KOPT-K1 (cell line): ENCODE measurements around the gene CHD9.

Experiments used
- H3K27ac ChIP-seq: fragments of 200-600 bp; sonication (generic); 2 replicates; pipeline ENCODE4 v1.5.1; 2016; ENCODE audit warnings: antibody characterized with exemption, mild to moderate bottlenecking, low read depth, low read length; ENCODE audit not compliant: poor library complexity, severe bottlenecking
- H3K36me3 ChIP-seq: fragments of 200-600 bp; sonication (generic); 2 replicates; pipeline ENCODE4 v1.5.1; 2017; ENCODE audit warnings: antibody characterized with exemption, mild to moderate bottlenecking, low read length, moderate library complexity; ENCODE audit not compliant: insufficient read depth
- H3K9me3 ChIP-seq: fragments of 200-600 bp; sonication (generic); 2 replicates; pipeline ENCODE4 v1.5.1; 2017; ENCODE audit warnings: antibody characterized with exemption, low read length, mild to moderate bottlenecking; ENCODE audit not compliant: insufficient read depth, poor library complexity, severe bottlenecking

Gene CHD9

GRCh38 chr16:53078247-53078646 is 23.5 kb downstream of the CHD9 start:
- no peak overlapping the region for H3K27ac ChIP-seq
- no peaks in the 10 kb centered on the region; the same call in 1 of the 2 replicates for H3K36me3 ChIP-seq
- H3K9me3 ChIP-seq = peaks cover 28% of the 10 kb centered on the region

DNA sequence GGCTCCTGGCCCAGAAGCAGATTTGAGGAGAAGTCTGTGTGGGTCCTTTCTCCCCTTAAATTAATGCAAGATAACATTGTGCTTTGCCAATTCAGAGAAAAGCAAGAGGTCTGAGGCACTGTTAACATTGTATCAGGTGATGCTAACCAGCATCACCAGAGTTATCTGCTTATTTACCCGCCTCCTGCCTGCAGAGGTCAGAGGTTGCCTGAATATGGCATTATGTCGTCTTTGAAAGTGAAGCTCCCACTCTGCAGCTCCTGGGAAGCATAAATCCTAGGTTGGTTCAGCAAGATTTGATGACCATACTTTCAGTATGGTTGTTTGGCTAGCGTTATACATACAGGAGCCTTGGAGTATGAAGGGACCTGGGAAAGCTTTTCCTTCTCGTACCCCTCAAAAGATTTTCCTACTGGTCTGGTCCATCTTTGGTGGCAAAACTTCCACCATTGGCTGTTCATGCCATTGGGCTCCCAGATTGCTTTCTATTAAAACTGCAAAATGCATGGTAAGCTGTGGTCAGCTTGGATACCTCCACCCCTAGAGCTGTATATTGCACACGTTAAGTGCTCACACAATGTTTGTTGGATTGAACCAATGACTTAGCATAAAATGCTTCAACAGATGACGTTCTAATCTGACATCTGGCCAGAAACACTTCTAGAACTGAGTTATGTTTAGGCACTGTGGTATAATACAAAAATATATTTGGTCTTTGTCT is 24.1 kb downstream of the CHD9 start:
- H3K27ac ChIP-seq = no peak overlapping the region
- peaks cover 1% of the 10 kb centered on the region; the same call in 1 of the 2 replicates for H3K36me3 ChIP-seq
- peaks cover 21% of the 10 kb centered on the region for H3K9me3 ChIP-seq

DNA sequence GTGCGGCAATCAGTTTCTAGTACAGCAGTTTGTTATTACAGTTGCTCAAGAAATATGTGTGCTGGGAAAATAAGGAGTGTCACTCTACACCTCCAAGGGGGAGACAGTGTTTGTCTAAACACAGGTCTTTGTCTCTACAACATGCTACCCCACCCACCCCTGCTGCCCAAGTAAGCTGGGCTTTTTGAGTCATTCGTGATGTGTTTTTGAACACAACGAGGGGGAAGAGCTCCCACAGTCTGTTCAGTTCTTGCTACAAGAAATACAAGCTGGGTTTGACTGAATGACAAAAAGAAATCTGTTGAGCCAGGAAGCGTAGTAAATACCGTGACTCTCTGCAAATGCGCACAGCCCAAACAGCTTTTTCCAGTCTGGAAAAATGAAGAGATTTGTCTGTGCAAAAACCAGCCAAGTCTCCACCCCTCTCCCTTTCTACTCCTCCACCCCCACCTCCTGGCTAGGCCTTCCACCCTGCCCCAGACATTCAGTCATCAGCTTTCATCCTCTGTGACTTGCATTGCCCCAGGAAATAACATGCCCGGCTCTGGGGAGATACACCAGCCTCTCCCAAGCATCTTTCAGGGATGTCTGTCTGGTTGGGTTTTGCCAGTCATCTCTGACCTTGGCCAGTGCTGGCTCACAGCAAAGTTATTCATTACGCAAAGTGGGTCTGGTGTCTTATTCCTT is 25.7 kb downstream of the CHD9 start:
- peaks cover 5% of the 10 kb centered on the region for H3K9me3 ChIP-seq
- no peak overlapping the region for H3K27ac ChIP-seq

GRCh38 chr16:53081032-53081424 is 26.2 kb downstream of the CHD9 start:
- Histone ChIP-seq H3K9me3 (no peaks in the 10 kb centered on the region), H3K27ac (no peak overlapping the region), H3K36me3 (peaks cover 11% of the 10 kb centered on the region; the same call in 1 of the 2 replicates)

More for the DNA sequence above, 25.7 kb downstream of the CHD9 start:
- H3K36me3 ChIP-seq = peaks cover 11% of the 10 kb centered on the region; the same call in 1 of the 2 replicates

DNA sequence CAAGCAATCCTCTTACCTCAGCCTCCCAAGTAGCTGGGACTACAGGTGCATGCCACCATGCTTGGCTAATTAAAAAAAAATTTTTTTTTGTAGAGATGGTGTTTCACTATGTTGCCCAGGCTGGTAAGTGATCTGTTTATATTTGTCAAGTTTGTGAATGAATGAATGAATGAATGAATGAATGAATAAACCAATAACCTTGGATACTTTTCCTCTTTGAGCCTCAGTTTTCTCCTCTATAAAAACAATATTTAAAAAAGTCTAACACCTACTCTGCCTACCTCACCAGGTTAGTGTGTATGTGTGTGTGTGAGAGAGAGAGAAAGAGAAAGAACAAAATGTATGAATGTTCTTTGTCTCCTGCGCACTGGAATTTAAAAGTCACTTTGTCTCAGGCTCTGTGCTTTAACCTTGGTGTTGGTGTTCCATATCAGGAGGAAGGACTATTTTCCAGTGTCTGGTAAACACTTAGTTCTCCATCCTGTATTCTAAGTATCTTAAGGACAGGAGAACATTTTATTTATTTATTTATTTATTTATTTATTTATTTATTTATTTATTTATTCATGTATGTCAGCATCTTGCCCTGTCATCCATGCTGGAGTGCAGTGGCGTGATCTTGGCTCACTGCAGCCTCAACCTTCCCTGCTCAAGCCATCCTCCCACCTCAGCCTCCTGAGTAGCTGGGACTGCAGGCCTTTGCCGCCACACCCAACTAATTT is 27.1 kb downstream of the CHD9 start:
- Histone ChIP-seq H3K27ac (no peak overlapping the region), H3K36me3 (peaks cover 11% of the 10 kb centered on the region; the same call in 1 of the 2 replicates), H3K9me3 (no peaks in the 10 kb centered on the region)

DNA sequence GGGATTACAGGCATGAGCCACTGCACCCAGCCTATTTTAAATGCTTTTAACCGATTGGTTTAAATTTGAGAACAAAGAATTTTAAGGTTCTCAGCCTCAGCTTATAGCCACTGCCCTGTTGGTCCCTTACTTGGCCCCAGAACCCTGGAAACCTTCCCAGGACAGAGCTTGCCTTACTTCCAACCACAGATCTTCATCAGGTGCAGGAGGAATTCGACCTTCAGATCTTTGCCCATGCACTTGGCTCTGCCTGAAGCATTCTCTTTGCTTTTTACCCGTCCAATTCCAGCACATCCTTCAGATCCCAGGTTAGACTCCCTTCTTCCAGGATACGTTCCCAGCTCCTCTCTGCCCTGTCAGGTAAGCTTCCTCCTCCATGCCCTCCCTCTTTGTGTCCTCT is 27.7 kb downstream of the CHD9 start:
- Histone ChIP-seq H3K9me3 (no peaks in the 10 kb centered on the region), H3K36me3 (peaks cover 11% of the 10 kb centered on the region; the same call in 1 of the 2 replicates), H3K27ac (no peak overlapping the region)

GRCh38 chr16:53083119-53083518 is 28.3 kb downstream of the CHD9 start:
- no peak overlapping the region for H3K27ac ChIP-seq

GRCh38 chr16:53084141-53084541 is 29.4 kb downstream of the CHD9 start:
- Histone ChIP-seq H3K36me3 (peaks cover 11% of the 10 kb centered on the region; the same call in 1 of the 2 replicates), H3K9me3 (no peaks in the 10 kb centered on the region), H3K27ac (no peak overlapping the region)

More at GRCh38 chr16:53083119-53083518, 28.3 kb downstream of the CHD9 start:
- Histone ChIP-seq H3K9me3 (no peaks in the 10 kb centered on the region), H3K36me3 (peaks cover 11% of the 10 kb centered on the region; the same call in 1 of the 2 replicates)

- Histone ChIP-seq H3K36me3 (peaks cover 11% of the 10 kb centered on the region; the same call in 1 of the 2 replicates), H3K27ac (no peak overlapping the region)
Observed at GRCh38 chr16:53084746-53085334, 30.0 kb downstream of the CHD9 start.

DNA sequence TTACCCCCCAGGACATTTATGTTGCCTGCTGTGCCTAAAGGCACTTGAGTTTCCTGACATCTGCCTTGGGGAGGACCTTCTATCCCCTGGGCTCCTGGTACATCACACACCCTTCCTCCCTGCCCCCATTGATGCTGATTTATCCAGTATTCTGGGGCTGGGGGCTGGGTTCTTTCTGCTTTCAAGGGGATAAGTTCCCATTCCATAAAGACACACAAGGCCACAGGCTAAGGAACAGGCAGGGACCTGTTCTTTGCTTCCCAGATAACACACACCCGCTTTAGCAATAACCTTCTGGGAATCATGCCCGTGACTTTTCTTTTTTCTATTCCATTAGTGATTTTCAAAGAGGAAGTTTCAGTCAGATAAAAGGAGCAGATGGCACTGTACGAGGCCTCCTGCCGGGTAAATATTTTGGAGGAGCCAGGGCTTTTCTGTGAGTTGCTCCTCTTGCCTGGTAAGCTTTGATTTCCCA is 30.6 kb downstream of the CHD9 start:
- Histone ChIP-seq H3K27ac (no peak overlapping the region), H3K36me3 (peaks cover 11% of the 10 kb centered on the region; the same call in 1 of the 2 replicates), H3K9me3 (no peaks in the 10 kb centered on the region)

More at GRCh38 chr16:53084746-53085334, 30.0 kb downstream of the CHD9 start:
- no peaks in the 10 kb centered on the region for H3K9me3 ChIP-seq

DNA sequence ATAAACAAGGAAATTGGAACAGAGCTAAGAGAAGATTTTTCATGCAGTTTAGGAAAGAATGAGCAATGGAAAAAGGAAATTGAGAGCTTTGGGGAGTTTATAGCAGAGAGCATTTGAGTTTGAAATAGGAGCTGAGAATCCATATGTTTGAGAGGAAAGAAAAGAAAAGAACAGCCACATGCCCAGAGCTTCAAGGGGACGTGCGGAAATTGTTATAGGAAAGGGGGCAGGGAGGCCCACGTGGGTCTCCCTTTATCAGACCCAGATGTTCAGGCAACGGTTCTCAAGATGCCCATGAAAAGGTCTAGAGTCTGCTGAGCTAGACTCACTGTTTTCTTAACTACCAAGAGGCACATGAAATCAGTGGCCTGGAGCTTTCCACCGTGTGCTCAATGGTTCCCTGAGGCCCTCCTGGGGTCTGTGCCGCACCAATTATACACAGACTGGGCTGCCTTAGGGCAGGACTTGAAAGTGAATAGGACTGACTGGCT is 31.2 kb downstream of the CHD9 start:
- H3K27ac ChIP-seq = no peak overlapping the region
- H3K9me3 ChIP-seq = no peaks in the 10 kb centered on the region

GRCh38 chr16:53087101-53087500 is 32.3 kb downstream of the CHD9 start:
- Histone ChIP-seq H3K36me3 (peaks cover 11% of the 10 kb centered on the region; the same call in 1 of the 2 replicates), H3K27ac (no peak overlapping the region), H3K9me3 (no peaks in the 10 kb centered on the region)

More for the DNA sequence above, 31.2 kb downstream of the CHD9 start:
- H3K36me3 ChIP-seq = peaks cover 11% of the 10 kb centered on the region; the same call in 1 of the 2 replicates

DNA sequence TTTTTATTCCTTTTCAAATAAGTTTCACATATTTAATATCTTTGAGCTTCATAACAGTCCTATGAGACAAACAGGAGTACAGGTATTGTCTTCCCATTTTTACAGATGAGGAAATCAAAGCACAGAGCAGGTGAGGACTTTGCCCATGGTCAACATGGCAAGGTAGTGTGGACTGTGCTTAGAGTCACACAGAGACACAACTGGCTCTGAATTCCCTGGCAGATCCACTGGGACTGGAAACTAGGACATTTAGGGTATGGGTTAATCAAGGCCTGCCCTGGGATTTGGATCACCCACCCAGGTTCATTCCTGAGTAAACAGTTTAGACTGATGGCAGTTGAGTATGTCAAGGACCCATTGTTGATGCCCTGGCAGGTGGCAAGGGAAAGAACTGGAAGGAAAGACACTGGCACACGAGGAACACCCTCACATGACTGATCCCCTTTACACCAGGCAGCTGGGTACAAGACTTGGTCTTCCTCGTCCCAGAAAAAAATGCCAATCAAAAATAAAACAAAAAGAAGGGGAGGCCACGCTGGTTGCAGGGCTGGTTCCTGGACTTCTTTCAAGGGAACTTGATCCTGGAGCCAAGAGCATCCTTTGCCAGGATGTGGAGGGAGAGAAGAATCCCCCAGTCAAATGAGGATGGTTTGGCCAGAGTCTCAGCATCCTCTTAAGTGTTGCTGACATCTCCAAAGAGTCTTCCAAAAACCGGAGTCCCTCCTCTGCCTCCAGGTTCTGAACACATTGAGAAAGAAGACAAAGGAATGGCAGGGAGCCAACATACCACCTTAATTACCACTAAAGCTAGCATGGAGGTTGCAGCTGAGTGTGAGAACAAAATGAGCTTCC is 34.9 kb downstream of the CHD9 start:
- Histone ChIP-seq H3K27ac (no peak overlapping the region), H3K9me3 (no peaks in the 10 kb centered on the region), H3K36me3 (peaks cover 3% of the 10 kb centered on the region; the same call in 1 of the 2 replicates)

DNA sequence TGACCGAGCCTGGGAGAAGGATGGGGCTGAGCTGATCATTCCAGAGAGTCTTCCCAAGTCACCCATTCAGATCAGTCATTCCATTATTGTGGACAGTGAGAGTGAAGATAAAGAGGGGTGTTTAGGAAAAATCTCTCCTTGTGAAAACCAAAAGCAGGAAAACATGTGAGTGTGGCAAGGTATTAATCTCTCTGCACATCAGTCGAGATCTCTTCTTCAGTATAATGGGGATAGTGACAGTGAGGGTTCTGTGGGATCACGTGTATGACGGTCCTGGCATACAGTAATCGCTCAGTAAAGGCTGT is 35.4 kb downstream of the CHD9 start:
- Histone ChIP-seq H3K27ac (no peak overlapping the region), H3K36me3 (no peaks in the 10 kb centered on the region), H3K9me3 (no peaks in the 10 kb centered on the region)
